PC-3 (cell line): ENCODE results near the gene COL8A1. TPM values are rescaled to one million over a fixed set of nuclear protein-coding genes. Genes with fewer than 3 reads are reported as not detected.

Source experiments
- ATAC-seq: fragments of 200-7000 bp; cut with Tn5 transposase; 2 replicates; pipeline ENCODE4 v1.9.1; 2020; ENCODE audit warnings: mild to moderate bottlenecking, moderate library complexity
- BruUV-seq: library from RNA; stranded (reverse); fragments of 400-500 nt; replicated peaks from 2 replicates; lab custom pipeline; 2021; lab: Mats Ljungman, UMichigan
- CTCF ChIA-PET: fragments of 300-600 bp; sonication (Branson Sonifier 250); formaldehyde crosslinking; loops from one replicate; lab custom pipeline; 2022; ENCODE audit warnings: antibody characterized with exemption; lab: Charles Lee
- POLR2A ChIA-PET: fragments of 300-600 bp; sonication (Branson Sonifier 250); formaldehyde crosslinking; loops from one replicate; lab custom pipeline; 2022; ENCODE audit warnings: antibody characterized with exemption; ENCODE audit not compliant: unreplicated experiment; lab: Charles Lee
- DNase-seq: peaks from one replicate; pipeline ENCODE4 v3.0.0-alpha.2; 2015
- H2AFZ ChIP-seq: fragments of 300-600 bp; sonication (generic); 2 replicates; pipeline ENCODE4 v1.6.0; 2016; ENCODE audit warnings: antibody characterized with exemption, low read length
- H3F3A ChIP-seq: fragments of 300-600 bp; sonication (generic); one replicate; pipeline ENCODE4 v1.6.0; 2017; ENCODE audit warnings: antibody characterized with exemption, low read length, control low read depth, mild to moderate bottlenecking; ENCODE audit not compliant: unreplicated experiment
- H3K27ac ChIP-seq: fragments of 300-600 bp; sonication (generic); 2 replicates; pipeline ENCODE4 v1.5.1; 2016; ENCODE audit warnings: mild to moderate bottlenecking, low read length
- H3K27me3 ChIP-seq: fragments of 300-600 bp; sonication (generic); 2 replicates; pipeline ENCODE4 v1.6.1; 2016; ENCODE audit warnings: low read length, mixed read lengths
- H3K36me3 ChIP-seq: fragments of 300-600 bp; sonication (generic); 2 replicates; pipeline ENCODE4 v1.6.1; 2016; ENCODE audit warnings: low read depth, mixed run types, low read length, mixed read lengths
- H3K4me1 ChIP-seq: fragments of 300-600 bp; sonication (generic); 2 replicates; pipeline ENCODE4 v1.5.1; 2016; ENCODE audit warnings: low read length; ENCODE audit not compliant: insufficient read depth
- H3K4me2 ChIP-seq: fragments of 300-600 bp; sonication (generic); 2 replicates; pipeline ENCODE4 v1.6.0; 2016; ENCODE audit warnings: low read length
- H3K4me3 ChIP-seq: fragments of 300-600 bp; sonication (generic); 2 replicates; pipeline ENCODE4 v1.5.1; 2016; ENCODE audit warnings: mild to moderate bottlenecking, low read length, mixed read lengths
- H3K79me2 ChIP-seq: fragments of 300-600 bp; sonication (generic); 2 replicates; pipeline ENCODE4 v1.6.1; 2017; ENCODE audit warnings: low read length, mixed read lengths
- H3K9ac ChIP-seq: fragments of 300-600 bp; sonication (generic); 2 replicates; pipeline ENCODE4 v1.6.0; 2016; ENCODE audit warnings: mild to moderate bottlenecking, low read length
- H3K9me2 ChIP-seq: fragments of 300-600 bp; sonication (generic); replicated peaks from 2 replicates; pipeline ENCODE4 v1.6.1; 2016; ENCODE audit warnings: mixed run types, low read length, mixed read lengths
- H3K9me3 ChIP-seq: fragments of 300-600 bp; sonication (generic); 2 replicates; pipeline ENCODE4 v1.6.1; 2016; ENCODE audit warnings: low read length, mixed read lengths
- H4K20me1 ChIP-seq: fragments of 300-600 bp; sonication (generic); 2 replicates; pipeline ENCODE4 v1.6.1; 2016; ENCODE audit warnings: low read length, mixed read lengths
- CTCF ChIP-seq: fragments of 300-600 bp; sonication (generic); conservative IDR thresholded peaks from 2 replicates; pipeline ENCODE4 v1.5.1; 2017; ENCODE audit warnings: antibody characterized with exemption, low read depth, mild to moderate bottlenecking, low read length
- EZH2 ChIP-seq: fragments of 300-600 bp; sonication (generic); IDR thresholded peaks from one replicate; pipeline ENCODE4 v1.6.1; 2017; ENCODE audit warnings: antibody characterized with exemption, mild to moderate bottlenecking, low read length; ENCODE audit not compliant: unreplicated experiment
- EZH2phosphoT487 ChIP-seq: fragments of 300-600 bp; sonication (generic); IDR thresholded peaks from 2 replicates; pipeline ENCODE4 v1.6.1; 2018; ENCODE audit warnings: mild to moderate bottlenecking, antibody characterized with exemption, low read length, borderline replicate concordance
- intact Hi-C: fragments of 100-400 bp; cut with micrococcal nuclease; formaldehyde crosslinking; loops from 2 replicates; pipeline ENCODE4 v1.9.0; 2023
- total RNA-seq: library from RNA; depleted of rRNA; stranded (reverse); fragments of >200 nt; gene quantifications from 2 replicates; pipeline ENCODE4 v1.2.3, GENCODE V29; 2014

COL8A1 gene
- total RNA-seq, 1 experiment from 2014 or later: 2.4 TPM

DNA sequence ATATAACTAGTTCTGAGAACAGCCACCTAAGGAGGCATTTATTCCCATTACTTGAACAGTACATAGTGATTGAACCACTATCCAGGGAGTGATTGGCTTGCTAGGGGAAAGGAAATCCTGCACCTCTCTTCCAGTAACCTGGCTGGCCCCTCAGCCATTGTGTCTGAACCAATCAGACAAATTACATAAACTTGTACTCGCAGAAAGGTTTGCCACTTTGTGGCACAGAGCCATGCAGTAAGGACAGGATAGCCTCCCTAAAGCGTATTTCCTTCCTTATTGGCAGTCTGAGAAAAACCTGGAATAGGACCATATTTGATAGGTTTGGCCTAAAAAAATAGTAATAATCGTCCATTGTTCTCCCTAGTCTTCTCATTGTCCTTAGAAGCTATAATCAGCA lies 198.3 kb downstream of the COL8A1 start:
- intact Hi-C loops: loop anchor here (10.0 kb wide), 3 partner anchors 628 to 1548 kb away; no protein-coding TSS in a partner anchor
- Histone ChIP-seq H2AFZ (no peak overlapping the region), H3K27ac (no peak overlapping the region), H3K36me3 (no peaks in the 10 kb centered on the region), H3K79me2 (peaks cover 80% of the 10 kb centered on the region), H3K9me3 (no peaks in the 10 kb centered on the region), H3F3A (no peaks in the 10 kb centered on the region), H3K27me3 (no peaks in the 10 kb centered on the region), H3K4me1 (0 out of 2 replicates have a peak, but pooled peaks cover 12% of the 10 kb centered on the region), H3K9me2 (no peaks in the 10 kb centered on the region), H3K4me3 (no peak overlapping the region), H3K9ac (no peak overlapping the region), H3K4me2 (no peak overlapping the region), H4K20me1 (no peaks in the 10 kb centered on the region)
- TF ChIP-seq EZH2phosphoT487 (no peak), CTCF (no peak), EZH2 (no peak)
- DNase-seq (no peak), ATAC-seq (no peak)
- POLR2A ChIA-PET: no interaction called here
- CTCF ChIA-PET: no interaction called here
- BruUV-seq: no TSS peak

- no peaks in the 10 kb centered on the region for H3K27me3 ChIP-seq
- H3K4me3 ChIP-seq: no peak overlapping the region
- H3K79me2 ChIP-seq: peaks cover 78% of the 10 kb centered on the region
- no peak overlapping the region for H3K27ac ChIP-seq
- TF ChIP-seq EZH2phosphoT487 (no peak), CTCF (no peak), EZH2 (no peak)
- no peak overlapping the region for H2AFZ ChIP-seq
- no TSS peak for BruUV-seq
- ATAC-seq: no peak
- H3F3A ChIP-seq: no peaks in the 10 kb centered on the region
- H3K4me2 ChIP-seq: no peak overlapping the region
- intact Hi-C loops: loop anchor here (10.0 kb wide), 3 partner anchors 627 to 1547 kb away; no protein-coding TSS in a partner anchor
- CTCF ChIA-PET: no interaction called here
- H3K4me1 ChIP-seq: peaks cover 15% of the 10 kb centered on the region; the same call in 1 of the 2 replicates
- no peaks in the 10 kb centered on the region for H4K20me1 ChIP-seq
- POLR2A ChIA-PET: no interaction called here
- no peaks in the 10 kb centered on the region for H3K36me3 ChIP-seq
- H3K9me3 ChIP-seq: no peaks in the 10 kb centered on the region
- DNase-seq: no peak
- no peak overlapping the region for H3K9ac ChIP-seq
- no peaks in the 10 kb centered on the region for H3K9me2 ChIP-seq
Measured at GRCh38 chr3:99837715-99838114, 199.3 kb downstream of the COL8A1 start.

GRCh38 chr3:99838755-99839154 lies 200.4 kb downstream of the COL8A1 start:
- ATAC-seq (no peak), DNase-seq (no peak)
- Histone ChIP-seq H3K36me3 (no peaks in the 10 kb centered on the region), H3K9me2 (no peaks in the 10 kb centered on the region), H4K20me1 (no peaks in the 10 kb centered on the region), H3K27ac (no peak overlapping the region), H3K79me2 (peaks cover 72% of the 10 kb centered on the region), H3K4me1 (peaks cover 17% of the 10 kb centered on the region), H3K9me3 (no peaks in the 10 kb centered on the region), H3K9ac (no peak overlapping the region), H3K4me2 (no peak overlapping the region), H3K4me3 (no peak overlapping the region), H3K27me3 (no peaks in the 10 kb centered on the region), H2AFZ (no peak overlapping the region), H3F3A (no peaks in the 10 kb centered on the region)
- BruUV-seq: no TSS peak
- ChIA-PET CTCF (no interaction called here), POLR2A (no interaction called here)
- intact Hi-C loops: loop anchor here (10.0 kb wide), 3 partner anchors 626 to 1546 kb away; no protein-coding TSS in a partner anchor
- no peak for TF ChIP-seq EZH2phosphoT487
- TF ChIP-seq EZH2: no peak
- TF ChIP-seq CTCF: no peak
